ENCODE results near the gene PAN3. TPM values are rescaled to one million over a fixed set of nuclear protein-coding genes. Genes with fewer than 3 reads are reported as not detected.

PAN3 gene
- total RNA-seq, 1 experiment from 2014 or later: 32.9 TPM

DNA sequence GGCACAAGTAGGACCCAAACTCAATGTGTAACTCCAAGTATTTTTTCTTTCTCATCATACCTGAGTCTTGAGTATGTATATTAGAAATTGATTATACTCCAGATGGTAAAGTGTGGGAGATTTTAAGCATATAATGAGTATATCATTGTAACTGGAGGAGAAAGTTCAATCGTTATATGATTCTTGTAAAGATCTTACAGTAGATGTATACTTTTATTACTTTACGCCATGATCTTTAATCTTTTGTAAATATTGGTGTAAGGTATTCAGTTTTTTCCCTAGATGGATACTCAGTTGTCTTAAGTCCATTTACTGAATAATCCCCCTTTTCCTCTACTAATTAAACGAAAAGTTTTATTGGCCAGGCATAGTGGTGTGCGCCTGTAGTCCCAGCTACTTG is 25.2 kb downstream of the PAN3 start:
- Mint-ChIP-seq H3K27ac (ENCODE audit: low read depth, unreplicated experiment) (no peak overlapping the region), H3K9me3 (ENCODE audit: unreplicated experiment) (no peaks in the 10 kb centered on the region), H3K27me3 (ENCODE audit: insufficient read depth, unreplicated experiment) (no peaks in the 10 kb centered on the region), H3K4me3 (ENCODE audit: unreplicated experiment) (no peak overlapping the region), H3K4me1 (ENCODE audit: insufficient read depth, unreplicated experiment) (peaks cover 13% of the 10 kb centered on the region), H3K36me3 (ENCODE audit: insufficient read depth, unreplicated experiment) (no peaks in the 10 kb centered on the region)
- ChIA-PET CTCF (no interaction called here), POLR2A (no interaction called here)
- intact Hi-C loops (cut with micrococcal nuclease): no loop called here
- TF ChIP-seq, protein P1, sequence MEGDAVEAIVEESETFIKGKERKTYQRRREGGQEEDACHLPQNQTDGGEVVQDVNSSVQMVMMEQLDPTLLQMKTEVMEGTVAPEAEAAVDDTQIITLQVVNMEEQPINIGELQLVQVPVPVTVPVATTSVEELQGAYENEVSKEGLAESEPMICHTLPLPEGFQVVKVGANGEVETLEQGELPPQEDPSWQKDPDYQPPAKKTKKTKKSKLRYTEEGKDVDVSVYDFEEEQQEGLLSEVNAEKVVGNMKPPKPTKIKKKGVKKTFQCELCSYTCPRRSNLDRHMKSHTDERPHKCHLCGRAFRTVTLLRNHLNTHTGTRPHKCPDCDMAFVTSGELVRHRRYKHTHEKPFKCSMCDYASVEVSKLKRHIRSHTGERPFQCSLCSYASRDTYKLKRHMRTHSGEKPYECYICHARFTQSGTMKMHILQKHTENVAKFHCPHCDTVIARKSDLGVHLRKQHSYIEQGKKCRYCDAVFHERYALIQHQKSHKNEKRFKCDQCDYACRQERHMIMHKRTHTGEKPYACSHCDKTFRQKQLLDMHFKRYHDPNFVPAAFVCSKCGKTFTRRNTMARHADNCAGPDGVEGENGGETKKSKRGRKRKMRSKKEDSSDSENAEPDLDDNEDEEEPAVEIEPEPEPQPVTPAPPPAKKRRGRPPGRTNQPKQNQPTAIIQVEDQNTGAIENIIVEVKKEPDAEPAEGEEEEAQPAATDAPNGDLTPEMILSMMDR (IDR thresholded peaks at IDR 0.05; ENCODE audit: unreplicated experiment): no peak
- no TSS peak for BruUV-seq (replicated peaks)
- DNase-seq (ENCODE audit: unreplicated experiment): no peak

DNA sequence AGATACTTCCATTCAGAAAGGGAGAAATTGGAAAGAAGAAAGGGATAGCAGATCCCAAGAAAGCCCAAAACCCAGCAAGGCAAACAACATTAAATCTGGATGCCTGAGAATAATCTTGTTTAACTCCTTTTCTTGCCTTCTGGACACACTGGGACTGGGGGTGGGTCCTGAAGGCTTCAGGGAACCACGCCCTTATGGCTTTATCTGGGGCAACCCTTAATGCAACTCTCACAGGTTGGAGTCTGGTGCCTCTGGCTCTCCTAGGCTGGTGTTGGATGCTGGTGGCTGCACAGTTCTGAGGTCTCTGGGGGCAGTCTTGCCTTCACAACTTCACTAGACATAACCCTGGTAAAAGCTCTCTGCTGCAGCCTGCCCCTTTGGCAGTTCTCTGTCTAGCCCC is 27.9 kb downstream of the PAN3 start:
- BruUV-seq (replicated peaks): no TSS peak
- no peak for DNase-seq (ENCODE audit: unreplicated experiment)

DNA sequence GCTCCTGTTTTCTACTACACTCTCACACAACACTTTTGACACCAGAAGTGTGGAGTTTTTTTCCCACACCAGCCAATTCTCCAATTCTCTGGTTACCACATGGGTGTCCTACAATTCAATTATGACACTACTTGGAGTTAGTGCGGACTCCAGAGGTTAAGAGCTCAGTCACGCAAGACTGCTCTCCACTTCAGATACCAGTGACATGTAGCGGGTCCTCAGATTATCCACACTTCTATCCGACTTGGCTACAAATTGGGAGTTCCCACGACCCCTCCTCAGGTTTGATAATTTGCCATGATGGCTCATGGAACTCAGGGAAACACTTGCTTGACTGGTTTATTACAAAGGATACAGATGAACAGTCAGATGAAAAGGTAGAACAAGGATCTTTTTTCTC is 32.9 kb downstream of the PAN3 start:
- DNase-seq (ENCODE audit: unreplicated experiment): no peak
- Mint-ChIP-seq H3K36me3 (ENCODE audit: insufficient read depth, unreplicated experiment) (peaks cover 17% of the 10 kb centered on the region), H3K4me3 (ENCODE audit: unreplicated experiment) (no peak overlapping the region), H3K27me3 (ENCODE audit: insufficient read depth, unreplicated experiment) (no peaks in the 10 kb centered on the region), H3K9me3 (ENCODE audit: unreplicated experiment) (no peaks in the 10 kb centered on the region), H3K27ac (ENCODE audit: low read depth, unreplicated experiment) (no peak overlapping the region), H3K4me1 (ENCODE audit: insufficient read depth, unreplicated experiment) (peaks cover 19% of the 10 kb centered on the region)
- no TSS peak for BruUV-seq (replicated peaks)
- ChIA-PET POLR2A (interaction anchor here (0.8 kb wide), 1 partner anchor 19 kb away, joined by 4 read pairs; no protein-coding TSS in a partner anchor), CTCF (no interaction called here)
- TF ChIP-seq, protein P1 (IDR thresholded peaks at IDR 0.05; ENCODE audit: unreplicated experiment): no peak
- intact Hi-C loops (cut with micrococcal nuclease): no loop called here

More for the DNA sequence above, 27.9 kb downstream of the PAN3 start:
- Mint-ChIP-seq H3K27ac (ENCODE audit: low read depth, unreplicated experiment) (no peak overlapping the region), H3K36me3 (ENCODE audit: insufficient read depth, unreplicated experiment) (no peaks in the 10 kb centered on the region), H3K4me1 (ENCODE audit: insufficient read depth, unreplicated experiment) (peaks cover 3% of the 10 kb centered on the region), H3K27me3 (ENCODE audit: insufficient read depth, unreplicated experiment) (no peaks in the 10 kb centered on the region), H3K4me3 (ENCODE audit: unreplicated experiment) (no peak overlapping the region), H3K9me3 (ENCODE audit: unreplicated experiment) (no peaks in the 10 kb centered on the region)
- intact Hi-C loops (cut with micrococcal nuclease): no loop called here
- ChIA-PET CTCF (no interaction called here), POLR2A (no interaction called here)
- TF ChIP-seq, protein P1 (IDR thresholded peaks at IDR 0.05; ENCODE audit: unreplicated experiment): no peak

DNA sequence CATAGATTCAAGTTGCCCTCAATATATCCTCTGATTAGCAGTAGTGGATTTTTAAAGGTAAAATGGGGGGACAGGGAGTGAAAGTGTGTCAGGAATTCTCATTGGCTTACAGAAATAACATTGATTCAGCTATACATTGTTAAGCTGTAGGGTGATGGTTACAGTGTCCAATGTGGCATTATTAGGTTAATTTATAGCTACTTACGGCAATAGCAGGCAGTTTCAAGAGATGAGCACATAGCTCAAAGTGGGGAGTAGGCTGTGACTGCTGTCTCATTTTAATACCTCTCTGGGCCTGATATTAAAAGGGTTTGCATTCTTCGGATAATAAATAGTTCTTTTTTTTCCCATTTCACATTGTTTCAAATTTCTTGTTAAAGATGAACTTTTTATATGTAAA is 34.6 kb downstream of the PAN3 start:
- intact Hi-C loops (cut with micrococcal nuclease): no loop called here
- peaks cover 29% of the 10 kb centered on the region for H3K36me3 Mint-ChIP-seq (ENCODE audit: insufficient read depth, unreplicated experiment)
- CTCF ChIA-PET: no interaction called here
- no peak for DNase-seq (ENCODE audit: unreplicated experiment)
- no peaks in the 10 kb centered on the region for H3K27me3 Mint-ChIP-seq (ENCODE audit: insufficient read depth, unreplicated experiment)
- no peak overlapping the region for H3K4me3 Mint-ChIP-seq (ENCODE audit: unreplicated experiment)
- BruUV-seq (replicated peaks): no TSS peak
- H3K9me3 Mint-ChIP-seq (ENCODE audit: unreplicated experiment): no peaks in the 10 kb centered on the region
- H3K4me1 Mint-ChIP-seq (ENCODE audit: insufficient read depth, unreplicated experiment): peaks cover 19% of the 10 kb centered on the region
- POLR2A ChIA-PET: interaction anchor here (1.7 kb wide), 1 partner anchor 33 kb away, joined by 5 read pairs; no protein-coding TSS in a partner anchor
- TF ChIP-seq, protein P1 (IDR thresholded peaks at IDR 0.05; ENCODE audit: unreplicated experiment): no peak
- H3K27ac Mint-ChIP-seq (ENCODE audit: low read depth, unreplicated experiment): peak overlapping the region; percentile 62

Data from MCF 10A (cell line).